Smooth muscle cell of the coronary artery (primary cell): ENCODE data around the gene GPR15LG. TPM values are rescaled to one million over a fixed set of nuclear protein-coding genes. Genes with fewer than 3 reads are reported as not detected.

Experiments used
- total RNA-seq: library from RNA; depleted of rRNA; stranded (reverse); fragments of >200 nt; gene quantifications from 2 replicates; pipeline ENCODE4 v1.2.3, GENCODE V29; 2014; ENCODE audit warnings: low replicate concordance

The GPR15LG gene
- not detected in 2 replicates for total RNA-seq

GRCh38 chr10:84173501-84173929 is at the start of gene GPR15LG:
Gene GPR15LG (plus strand): TSS chr10:84173801. CDS start chr10:84173852, 51 bp downstream.

GRCh38 chr10:84139126-84140035 is 34.2 kb upstream of the GPR15LG start, which contains the start of gene GHITM:
Gene GHITM (plus strand): TSS chr10:84139509. CDS start chr10:84141501, 1,992 bp downstream.

GRCh38 chr10:84194424-84195043 is 20.9 kb downstream of the GPR15LG start, which contains the start of gene CDHR1:
Gene CDHR1 (plus strand): TSS chr10:84194537. CDS start chr10:84194761, 224 bp downstream.

DNA sequence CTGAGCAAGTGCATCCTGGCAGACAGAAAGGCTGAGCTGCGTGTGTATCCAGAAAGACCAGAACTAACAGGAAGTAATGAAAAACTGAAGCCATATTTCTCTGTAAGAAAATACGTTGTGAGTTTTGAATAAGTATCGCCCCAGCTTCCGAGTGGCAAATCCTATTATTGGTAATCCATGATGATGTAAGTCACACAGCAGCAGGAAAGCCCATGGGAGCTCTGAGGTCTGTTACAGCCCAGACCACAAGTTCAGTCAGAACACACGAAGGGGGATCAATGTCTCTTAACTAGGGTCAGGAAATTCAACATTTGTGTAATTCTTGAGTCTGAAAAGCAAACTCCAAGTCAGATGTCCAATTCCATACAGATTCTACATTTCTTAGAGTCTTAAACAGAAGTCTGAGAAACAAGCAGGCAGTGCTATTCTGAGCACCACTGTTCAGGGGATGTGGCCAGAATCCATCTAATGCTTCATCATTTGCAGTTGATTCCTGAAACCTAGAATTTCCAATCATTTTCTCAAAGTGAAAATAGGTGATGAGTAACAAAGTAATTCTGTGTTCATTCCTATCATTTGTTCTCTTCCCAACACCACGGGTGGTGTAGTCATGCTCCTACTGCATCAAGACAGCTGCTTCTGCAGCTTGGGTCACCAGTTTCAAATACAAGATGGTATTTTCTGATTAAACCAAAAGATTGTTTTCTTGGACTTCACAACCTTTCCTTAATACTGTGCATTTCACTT is 52.0 kb downstream of the GPR15LG start, which contains the start of gene LRIT2:
Gene LRIT2, minus strand, starts transcription at position 118 of the 747 bp plus-strand sequence. Its CDS starts 24 bp downstream, at position 94.

Other genes starting within 250 kb of the GPR15LG start
- gene GHITM, start 34.3 kb upstream of the GPR15LG start, total RNA-seq = 134 and 172 TPM in 2 replicates
- not detected in 2 replicates for gene CDHR1, start 20.7 kb downstream of the GPR15LG start, total RNA-seq
- gene LRIT2, start 51.7 kb downstream of the GPR15LG start, total RNA-seq = not detected in 2 replicates
- gene LRIT1, start 67.7 kb downstream of the GPR15LG start, total RNA-seq = not detected in 2 replicates
- gene RGR, start 71.3 kb downstream of the GPR15LG start, total RNA-seq = not detected in 2 replicates
- 23.2 and 24.6 TPM in 2 replicates for gene CCSER2, start 154.8 kb downstream of the GPR15LG start, total RNA-seq